HG03159 (cell line): ENCODE results near the gene EP400.

Experiments
- ATAC-seq: cut with Tn5 transposase; IDR thresholded peaks from one replicate; pipeline ENCODE4 v1.9.1; 2021; ENCODE audit warnings: mild to moderate bottlenecking, moderate library complexity; ENCODE audit not compliant: unreplicated experiment

Gene EP400

GRCh38 chr12:131949431-131950181 is at the start of gene EP400:
EP400 (plus strand) TSS chr12:131949942; CDS start chr12:131960620, 10,678 bp downstream.
- peak; percentile 88 for ATAC-seq

- ATAC-seq: no peak
Observed at GRCh38 chr12:131900397-131900796, 49.3 kb upstream of the EP400 start.

- no peak for ATAC-seq
Observed at GRCh38 chr12:131901431-131902331, 48.1 kb upstream of the EP400 start.

GRCh38 chr12:131902332-131903241 is 47.2 kb upstream of the EP400 start:
- ATAC-seq: no peak

GRCh38 chr12:131903270-131904255 is 46.2 kb upstream of the EP400 start:
- no peak for ATAC-seq

GRCh38 chr12:131904346-131904745 is 45.4 kb upstream of the EP400 start:
- ATAC-seq: no peak

GRCh38 chr12:131905081-131905629 is 44.6 kb upstream of the EP400 start:
- no peak for ATAC-seq

GRCh38 chr12:131905630-131906091 is 44.1 kb upstream of the EP400 start:
- no peak for ATAC-seq

GRCh38 chr12:131907379-131908091 is 42.2 kb upstream of the EP400 start:
- ATAC-seq: no peak

GRCh38 chr12:131908092-131909080 is 41.4 kb upstream of the EP400 start:
- no peak for ATAC-seq

GRCh38 chr12:131909081-131909751 is 40.5 kb upstream of the EP400 start:
- ATAC-seq: no peak

GRCh38 chr12:131909752-131910219 is 40.0 kb upstream of the EP400 start:
- no peak for ATAC-seq

- no peak for ATAC-seq
Observed at GRCh38 chr12:131910302-131911027, 39.3 kb upstream of the EP400 start.

GRCh38 chr12:131911028-131911650 is 38.6 kb upstream of the EP400 start:
- ATAC-seq: no peak

- ATAC-seq: no peak
Observed at GRCh38 chr12:131911851-131912477, 37.8 kb upstream of the EP400 start.
